NCI-H1930 (cell line): ENCODE data around the gene SUN2.

ENCODE experiments used
- DNase-seq, 2 experiments: peaks; one replicate each; lab custom pipeline; 2025; lab: John Stamatoyannopoulos, UW

SUN2 gene

DNA sequence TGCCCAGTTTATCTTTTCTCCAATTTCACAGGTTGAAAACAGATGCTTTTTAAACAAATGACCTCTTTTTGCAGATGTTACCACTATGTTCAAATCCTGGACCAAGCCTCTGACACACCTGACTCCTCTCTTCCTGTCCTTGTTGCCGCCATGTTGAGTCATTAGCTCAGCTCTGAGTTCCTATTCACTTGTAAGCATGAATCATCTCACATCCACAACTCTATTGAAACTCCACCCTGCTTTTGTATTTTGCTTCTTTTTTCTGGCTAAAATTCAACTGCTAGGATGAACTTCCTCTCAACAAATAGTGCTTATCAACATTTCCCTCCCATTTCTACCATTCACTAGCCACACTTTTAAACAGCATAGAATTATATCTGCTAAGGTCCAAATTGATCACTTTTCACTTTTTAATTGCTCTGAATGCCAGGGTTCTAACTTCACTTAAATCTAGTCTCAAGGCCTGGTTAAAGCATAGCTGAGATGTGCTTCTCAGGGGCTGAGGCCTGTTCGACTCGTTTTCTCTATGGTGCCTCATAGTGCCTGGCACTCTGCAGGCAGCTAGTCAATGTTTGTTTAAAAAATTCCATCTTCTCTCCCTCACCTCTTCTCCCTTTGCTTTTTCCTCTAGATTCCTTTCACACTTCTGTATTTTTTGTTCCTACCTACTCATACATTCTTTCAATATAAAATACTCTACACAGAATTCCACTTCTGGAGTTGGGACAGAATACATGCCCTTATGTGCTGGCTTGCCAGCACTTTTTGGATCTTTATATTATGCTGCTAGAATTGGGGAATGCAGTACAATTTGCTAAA is 59.0 kb downstream of the SUN2 start:
- DNase-seq: no peak

DNA sequence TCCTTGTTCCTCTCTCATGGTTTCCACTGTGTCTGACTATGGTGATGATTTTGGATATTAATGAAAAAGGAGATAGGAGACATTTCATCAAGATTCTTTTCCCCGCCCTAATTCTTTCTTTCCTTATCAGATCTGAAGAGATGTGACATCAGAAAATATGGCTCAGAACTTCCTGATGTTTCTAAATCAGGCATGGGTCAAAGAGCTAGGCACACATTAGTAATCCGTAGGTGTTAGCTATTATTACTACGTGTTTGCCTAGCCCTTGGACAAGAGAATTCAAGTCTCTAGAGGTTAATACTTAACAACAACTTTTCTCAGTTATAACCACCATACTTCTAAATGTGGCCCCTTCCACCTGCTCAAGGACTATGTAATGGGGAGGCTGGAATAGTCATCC is 60.9 kb downstream of the SUN2 start:
- DNase-seq: no peak

DNA sequence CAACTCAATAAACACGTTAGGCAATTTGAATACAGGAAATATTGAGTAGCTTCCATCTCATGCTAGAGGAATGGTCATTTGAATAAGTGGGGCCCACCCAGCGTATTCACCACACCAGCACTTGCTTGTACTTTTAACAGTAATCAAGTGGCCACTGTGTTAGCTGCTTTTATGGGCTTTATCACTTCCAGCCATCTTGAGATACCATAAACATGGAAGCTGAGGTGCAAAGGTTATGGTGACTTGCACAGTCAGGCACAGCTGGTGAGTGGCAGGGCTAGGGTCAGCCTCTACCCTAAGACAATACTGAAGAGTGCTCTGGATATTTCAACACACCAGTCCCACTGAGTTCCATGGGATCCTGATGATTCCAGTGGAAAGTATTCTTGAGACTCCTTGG is 61.7 kb downstream of the SUN2 start:
- no peak for DNase-seq

DNA sequence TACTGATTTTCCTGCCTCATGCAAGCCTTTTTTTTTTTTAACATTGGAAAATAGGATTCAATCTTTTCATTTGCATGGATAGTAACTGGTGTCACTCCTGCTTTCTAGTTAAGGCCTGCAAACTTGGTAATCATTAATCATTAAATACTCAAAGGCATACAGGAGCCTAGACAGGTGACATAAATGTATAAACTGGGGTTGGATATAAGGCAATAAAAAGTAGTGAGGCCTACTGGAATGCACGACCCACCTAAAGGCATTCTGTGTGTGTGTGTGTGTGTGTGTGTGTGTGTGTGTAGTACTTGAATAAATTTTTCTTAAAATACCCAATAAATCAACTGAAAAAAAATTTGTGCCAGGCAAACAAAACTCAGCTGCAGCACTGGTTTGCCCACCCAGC is 66.1 kb downstream of the SUN2 start:
- DNase-seq: no peak

DNA sequence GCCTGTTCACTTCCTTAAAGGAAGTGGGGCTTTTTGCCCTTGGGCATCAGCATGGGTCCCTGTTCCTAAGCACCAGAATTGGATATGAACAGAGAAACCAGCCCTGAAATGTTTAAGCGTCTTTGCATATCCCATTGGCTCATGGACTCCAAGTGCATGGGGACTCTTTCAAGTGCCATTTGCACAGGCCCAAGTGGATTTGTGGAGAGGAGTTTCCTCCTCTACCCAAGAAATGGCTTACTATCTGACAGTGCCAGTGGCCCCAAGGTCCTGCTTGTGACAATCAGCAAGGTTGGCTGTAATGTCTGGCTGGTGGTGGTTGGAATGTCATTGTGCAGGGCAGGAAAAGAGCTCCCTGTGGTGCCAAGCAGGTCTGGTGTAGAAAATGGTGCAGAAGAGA is 70.0 kb downstream of the SUN2 start:
- DNase-seq: no peak

DNA sequence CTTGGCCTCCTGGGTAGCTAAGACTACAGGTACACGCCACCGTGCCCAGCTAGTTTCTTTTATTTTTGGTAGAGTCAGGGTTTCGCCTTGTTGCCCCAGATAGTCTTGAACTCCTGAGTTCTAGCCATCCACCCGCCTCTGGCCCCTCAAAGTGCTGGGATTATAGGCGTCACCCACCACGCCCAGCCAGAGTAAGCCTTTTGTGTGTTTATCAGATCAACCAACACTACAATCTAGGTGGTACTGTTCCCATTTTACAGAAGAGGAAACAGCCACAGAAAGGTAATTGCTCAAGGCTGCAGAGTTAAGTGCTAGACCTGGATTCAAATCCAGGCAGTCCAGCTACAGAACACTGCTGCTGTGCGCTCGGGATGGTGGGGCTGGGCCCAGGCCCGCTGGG is 70.9 kb downstream of the SUN2 start:
- DNase-seq: no peak
